H1 (cell line): ENCODE measurements around the gene KRTCAP2. TPM values are rescaled to one million over a fixed set of nuclear protein-coding genes. Genes with fewer than 3 reads are reported as not detected.

Source experiments
- CTCF ChIA-PET: fragments of 300-600 bp; sonication (Branson Sonifier 250); formaldehyde crosslinking; loops from one replicate; lab custom pipeline; 2021; ENCODE audit not compliant: partially characterized antibody; lab: Charles Lee
- POLR2A ChIA-PET: fragments of 300-600 bp; sonication (Branson Sonifier 250); formaldehyde crosslinking; loops from one replicate; lab custom pipeline; 2021; ENCODE audit warnings: inconsistent platforms; ENCODE audit not compliant: partially characterized antibody; lab: Charles Lee
- DNase-seq, 2 experiments: peaks; one replicate each; pipeline versions ENCODE4 v3.0.0 to v3.0.0-alpha.2; 2010 to 2022; ENCODE audit warnings: low spot score in 2 of 2, low read depth in 1 of 2, mixed read lengths in 1 of 2
- FAIRE-seq: peaks from 2 replicates; lab custom pipeline; 2011; peaks lifted over from hg19 to GRCh38; lab: Jason Lieb, UNC
- H2AFZ ChIP-seq: 2 replicates; pipeline ENCODE4 v1.8.1; 2012; ENCODE audit warnings: low read length, inconsistent platforms
- H2AK5ac ChIP-seq: 2 replicates; pipeline ENCODE4 v1.6.1; 2013; ENCODE audit warnings: low read depth, low read length
- H2BK120ac ChIP-seq: replicated peaks from 2 replicates; pipeline ENCODE3; 2013; ENCODE audit warnings: low read depth, low read length, inconsistent platforms
- H2BK12ac ChIP-seq: 2 replicates; pipeline ENCODE4 v1.6.1; 2013; ENCODE audit warnings: low read depth, low read length
- H2BK15ac ChIP-seq: 2 replicates; pipeline ENCODE4 v1.6.1; 2013; ENCODE audit warnings: low read length
- H2BK20ac ChIP-seq: 2 replicates; pipeline ENCODE4 v1.6.1; 2013; ENCODE audit warnings: low read length
- H2BK5ac ChIP-seq: 2 replicates; pipeline ENCODE4 v1.6.1; 2013; ENCODE audit warnings: low read depth, low read length
- H3K14ac ChIP-seq: 2 replicates; pipeline ENCODE4 v1.6.1; 2013; ENCODE audit warnings: inconsistent platforms; ENCODE audit not compliant: insufficient read length
- H3K18ac ChIP-seq: 2 replicates; pipeline ENCODE4 v1.6.1; 2013; ENCODE audit warnings: low read length; ENCODE audit errors: extremely low read depth
- H3K23ac ChIP-seq: 2 replicates; pipeline ENCODE4 v1.6.1; 2013; ENCODE audit warnings: inconsistent platforms; ENCODE audit not compliant: insufficient read length
- H3K23me2 ChIP-seq: 2 replicates; pipeline ENCODE4 v1.6.1; 2013; ENCODE audit warnings: low read depth, low read length
- H3K27ac ChIP-seq: 2 replicates; pipeline ENCODE4 v1.6.1; 2011; ENCODE audit warnings: low read depth, low read length, inconsistent platforms
- H3K27me3 ChIP-seq, 4 experiments: replicated peaks in 1 of 4; 1 replicate in 1 of 4; 2 replicates in 3 of 4; pipeline versions ENCODE4 v1.6.1 to v1.8.1; 2011 to 2013; ENCODE audit warnings: low read length in 3 of 4, mild to moderate bottlenecking in 3 of 4, inconsistent platforms in 2 of 4, mixed read lengths in 2 of 4, moderate library complexity in 1 of 4; ENCODE audit not compliant: control insufficient read depth in 3 of 4, insufficient read depth in 3 of 4; ENCODE audit errors: extremely low read depth in 1 of 4
- H3K36me3 ChIP-seq, 4 experiments: 2 replicates each; pipeline versions ENCODE4 v1.6.1 to v1.8.1; 2011 to 2013; ENCODE audit warnings: mild to moderate bottlenecking in 4 of 4, low read length in 3 of 4, moderate library complexity in 2 of 4, control low read depth in 1 of 4, inconsistent platforms in 1 of 4; ENCODE audit not compliant: insufficient read depth in 4 of 4, control insufficient read depth in 2 of 4
- H3K4ac ChIP-seq: replicated peaks from 2 replicates; pipeline ENCODE3; 2013; ENCODE audit warnings: low read length, low read depth, mixed read lengths, inconsistent platforms; ENCODE audit not compliant: insufficient read length
- H3K4me1 ChIP-seq, 4 experiments: replicated peaks in 1 of 4; 1 replicate in 1 of 4; 2 replicates in 3 of 4; pipeline versions ENCODE4 v1.6.1 to v1.8.1; 2011 to 2013; ENCODE audit warnings: low read length in 3 of 4, inconsistent platforms in 2 of 4, mixed read lengths in 1 of 4; ENCODE audit not compliant: insufficient read depth in 4 of 4, control insufficient read depth in 3 of 4
- H3K4me2 ChIP-seq, 2 experiments: 2 replicates each; pipeline versions ENCODE4 v1.6.1 to v1.8.1; 2011 to 2013; ENCODE audit warnings: low read depth in 2 of 2, low read length in 2 of 2, control low read depth in 1 of 2, inconsistent platforms in 1 of 2, mild to moderate bottlenecking in 1 of 2; ENCODE audit not compliant: insufficient read depth in 1 of 2
- H3K4me3 ChIP-seq, 4 experiments: fragments of 200-600, 300-600 bp in 1 of 4; sonication (generic), shearing (Covaris generic), sonication (Bioruptor Twin) in 1 of 4; 2 replicates each; pipeline versions ENCODE4 v1.5.1 to v1.8.1; 2011 to 2016; ENCODE audit warnings: low read length in 4 of 4, low read depth in 3 of 4, control low read depth in 2 of 4, inconsistent platforms in 2 of 4, mild to moderate bottlenecking in 2 of 4, mixed read lengths in 1 of 4, moderate library complexity in 1 of 4; ENCODE audit not compliant: insufficient read depth in 2 of 4; ENCODE audit errors: extremely low read depth in 1 of 4
- H3K56ac ChIP-seq: replicated peaks from 2 replicates; pipeline ENCODE3; 2013; ENCODE audit warnings: low read depth, mild to moderate bottlenecking, mixed read lengths, low read length, inconsistent platforms; ENCODE audit not compliant: insufficient read length
- H3K79me1 ChIP-seq: 2 replicates; pipeline ENCODE4 v1.6.1; 2013; ENCODE audit warnings: low read depth, low read length, control low read depth
- H3K79me2 ChIP-seq, 2 experiments: 2 replicates each; pipeline versions ENCODE4 v1.6.1 to v1.8.1; 2012 to 2013; ENCODE audit warnings: low read length in 2 of 2, mild to moderate bottlenecking in 2 of 2, inconsistent platforms in 1 of 2; ENCODE audit not compliant: insufficient read depth in 2 of 2, control insufficient read depth in 1 of 2
- H3K9ac ChIP-seq, 4 experiments: replicated peaks in 1 of 4; 1 replicate in 1 of 4; 2 replicates in 3 of 4; pipeline versions ENCODE4 v1.6.1 to v1.8.1; 2011 to 2013; ENCODE audit warnings: low read depth in 3 of 4, low read length in 3 of 4, control low read depth in 2 of 4, mild to moderate bottlenecking in 2 of 4, moderate library complexity in 2 of 4, inconsistent platforms in 1 of 4; ENCODE audit errors: extremely low read depth in 1 of 4
- H3K9me3 ChIP-seq, 2 experiments: 2 replicates each; pipeline versions ENCODE4 v1.6.1 to v1.8.1; 2012 to 2013; ENCODE audit warnings: mild to moderate bottlenecking in 2 of 2, moderate library complexity in 2 of 2, control low read depth in 1 of 2, inconsistent platforms in 1 of 2, low read depth in 1 of 2, low read length in 1 of 2, mixed read lengths in 1 of 2; ENCODE audit not compliant: insufficient read depth in 2 of 2
- H4K20me1 ChIP-seq, 2 experiments: replicated peaks in 1 of 2; 2 replicates each; pipeline versions ENCODE3 to v1.8.1; 2011 to 2013; ENCODE audit warnings: inconsistent platforms in 2 of 2, low read length in 2 of 2, mild to moderate bottlenecking in 1 of 2; ENCODE audit not compliant: insufficient read depth in 2 of 2, control insufficient read depth in 1 of 2
- H4K5ac ChIP-seq: 2 replicates; pipeline ENCODE4 v1.6.1; 2013; ENCODE audit warnings: low read length, low read depth, mixed read lengths, inconsistent platforms; ENCODE audit not compliant: insufficient read length
- H4K8ac ChIP-seq: 2 replicates; pipeline ENCODE4 v1.8.0; 2013; ENCODE audit warnings: mild to moderate bottlenecking, moderate library complexity, low read length, inconsistent platforms; ENCODE audit not compliant: insufficient read depth; ENCODE audit errors: extremely low read depth
- H4K91ac ChIP-seq: replicated peaks from 2 replicates; pipeline ENCODE3; 2013; ENCODE audit warnings: low read length, mixed read lengths, inconsistent platforms; ENCODE audit not compliant: insufficient read length
- ATF2 ChIP-seq: IDR thresholded peaks from 2 replicates; pipeline ENCODE4 v1.6.1; 2012; ENCODE audit warnings: low read length, inconsistent platforms
- CBX8 ChIP-seq: fragments of 300-800, 300-1000 bp; sonication (generic); IDR thresholded peaks from 2 replicates; pipeline ENCODE4 v1.7.1; 2016; ENCODE audit warnings: low read depth, low read length, borderline replicate concordance
- CEBPB ChIP-seq: IDR thresholded peaks from 2 replicates; pipeline ENCODE4 v1.6.1; 2012; ENCODE audit warnings: low read depth, low read length
- CTCF ChIP-seq, 3 experiments: IDR thresholded peaks; 1 replicate in 2 of 3; 2 replicates in 1 of 3; pipeline versions ENCODE4 v1.5.1 to v1.6.1; 2011; ENCODE audit warnings: low read length in 3 of 3, mild to moderate bottlenecking in 3 of 3, inconsistent platforms in 2 of 3, low read depth in 1 of 3, moderate library complexity in 1 of 3; ENCODE audit not compliant: insufficient read depth in 1 of 3; ENCODE audit errors: control extremely low read depth in 1 of 3
- MAFK ChIP-seq: IDR thresholded peaks from 2 replicates; pipeline ENCODE4 v1.6.1; 2012; ENCODE audit warnings: low read depth, mild to moderate bottlenecking, improper control_type of control experiment, low read length
- NANOG ChIP-seq: IDR thresholded peaks from 2 replicates; pipeline ENCODE4 v1.6.1; 2011; ENCODE audit warnings: low read length, low read depth, mild to moderate bottlenecking, inconsistent platforms; ENCODE audit not compliant: insufficient read depth, poor library complexity, severe bottlenecking
- TAF7 ChIP-seq: optimal IDR thresholded peaks from 2 replicates; pipeline ENCODE3; 2011; ENCODE audit warnings: low read depth, mild to moderate bottlenecking, inconsistent platforms, low read length, moderate library complexity, borderline replicate concordance
- WGBS, 2 experiments: shearing (Covaris generic) in 1 of 2; methylation state at CpG; one replicate each; pipeline versions ENCODE4 v1.1.6 to v1.1.7; 2013 to 2015; ENCODE audit warnings: low lambda C conversion rate in 2 of 2, mixed read lengths in 2 of 2, inconsistent platforms in 1 of 2, low coverage in 1 of 2, missing lambda C conversion rate in 1 of 2; ENCODE audit not compliant: insufficient replicate concordance in 2 of 2, insufficient coverage in 1 of 2, insufficient read length in 1 of 2; ENCODE audit errors: extremely low coverage in 1 of 2, missing lambda C conversion rate in 1 of 2; 5-methylcytosine and 5-hydroxymethylcytosine counted together
- polyA plus RNA-seq, 7 experiments: library from polyadenylated mRNA; depleted of rRNA in 3 of 7; stranded (reverse) in 5 of 7; unstranded in 2 of 7; fragments of >200 nt in 5 of 7; fragments of 200-250 nt in 2 of 7; gene quantifications; 1 replicate in 5 of 7; 2 replicates in 1 of 7; 4 replicates in 1 of 7; pipeline versions ENCODE4 v1.2.1 to v1.2.3, GENCODE V29; 2011 to 2013; ENCODE audit warnings: missing spikeins in 2 of 7, mixed read lengths in 2 of 7
- total RNA-seq: library from RNA; stranded (reverse); fragmentation: NEBNext Ultra II Directional; extraction: Animal tissue kit (Norgen Biotek cat#: 25700); gene quantifications from 2 replicates; pipeline ENCODE4 v1.2.1, GENCODE V29; 2021

KRTCAP2 gene
- total and polyA plus RNA-seq, 2 of the 8 experiments (the other 6 are each of a cell fraction or from before 2014, with no cell fraction given), result 146 to 317 TPM

GRCh38 chr1:155176544-155177071, 3.5 kb upstream of the KRTCAP2 start:
- peak overlapping the region; percentile 21 for H3K56ac ChIP-seq
- no peaks in the 10 kb centered on the region for H3K9me3 ChIP-seq
- H3K4me2 ChIP-seq, result no peak overlapping the region
- H3K79me2 ChIP-seq, result peaks cover 0 to 13% of the 10 kb centered on the region in 2 experiments; a peak in 2 of 4 replicates
- H2BK15ac ChIP-seq, result 0 out of 2 replicates have a peak overlapping the region, but pooled peaks have one; percentile 83
- DNase-seq, result peak in 1 of 2 experiments; percentile 94
- FAIRE-seq, result peak; percentile 79
- POLR2A ChIA-PET, result interaction anchor here (1.1 to 20.5 kb wide), 4 partner anchors 9 to 204 kb away, joined by 3 to 512 read pairs (median 35); partner anchors contain the start of genes MTX1 and THBS3
- H4K5ac ChIP-seq, result no peak overlapping the region
- H2BK20ac ChIP-seq, result no peak overlapping the region
- peaks cover 3 to 23% (median 8%) of the 10 kb centered on the region in 4 experiments; a peak in 6 of 7 replicates for H3K4me1 ChIP-seq
- CTCF ChIA-PET, result interaction anchor here (0.6 to 12.4 kb wide), 22 partner anchors 9 to 565 kb away, joined by 3 to 187 read pairs (median 4); partner anchors contain the start of genes DPM3, EFNA1, SCAMP3 and SLC50A1
- H3K27me3 ChIP-seq, result no peaks in the 10 kb centered on the region
- H3K14ac ChIP-seq, result no peak overlapping the region
- H3K18ac ChIP-seq, result no peak overlapping the region
- H3K4ac ChIP-seq, result no peak overlapping the region
- no peaks in the 10 kb centered on the region; the same call in 1 of the 2 replicates for H3K79me1 ChIP-seq
- H2BK120ac ChIP-seq, result no peak overlapping the region
- H2AK5ac ChIP-seq, result no peak overlapping the region
- no peak overlapping the region for H3K27ac ChIP-seq
- H4K8ac ChIP-seq, result no peak overlapping the region
- peaks cover 8 to 10% of the 10 kb centered on the region in 2 experiments for H4K20me1 ChIP-seq
- H4K91ac ChIP-seq, result no peak overlapping the region
- H3K9ac ChIP-seq, result no peak overlapping the region
- H3K23me2 ChIP-seq, result peaks cover 10% of the 10 kb centered on the region; the same call in 1 of the 2 replicates
- WGBS, 2 experiments, result 77% methylated on average over 8 of the region's 8 CpGs; no CpG with 5 or more reads in 1 of the 2 experiments
- H2AFZ ChIP-seq, result no peak overlapping the region
- no peak overlapping the region for H2BK5ac ChIP-seq
- no peak overlapping the region for H3K4me3 ChIP-seq
- H3K23ac ChIP-seq, result no peak overlapping the region
- H3K36me3 ChIP-seq, result peaks cover 15 to 39% (median 30%) of the 10 kb centered on the region in 4 experiments
- no peak overlapping the region; the same call in 1 of the 2 replicates for H2BK12ac ChIP-seq
- TF ChIP-seq ATF2 (no peak), CEBPB (no peak), CBX8 (no peak), NANOG (no peak), CTCF (IDR thresholded peaks at IDR 0.05; ENCODE audit: control extremely low read depth in 1 of 3, insufficient read depth in 1 of 3, low read depth in 1 of 3, low read length in 3 of 3) (peak in 2 of 3 experiments; percentile 83 to 96; a peak in 3 of 4 replicates), MAFK (no peak), TAF7 (no peak)
